OCI-LY7 (cell line): ENCODE results near the gene FBXO17.

Source experiments
- EZH2phosphoT487 ChIP-seq: fragments of 200-600 bp; sonication (generic); IDR thresholded peaks from 2 replicates; pipeline ENCODE4 v1.6.1; 2018; ENCODE audit warnings: low read depth, borderline replicate concordance, mild to moderate bottlenecking, mixed run types, antibody characterized with exemption, low read length, moderate library complexity, mixed read lengths
- TF ChIP-seq, protein P1 (sequence below): fragments of 200-600 bp; sonication (generic); conservative IDR thresholded peaks from 2 replicates; pipeline ENCODE4 v1.5.1; 2014; ENCODE audit warnings: mild to moderate bottlenecking, antibody characterized with exemption, low read length, moderate library complexity, mixed read lengths

DNA sequence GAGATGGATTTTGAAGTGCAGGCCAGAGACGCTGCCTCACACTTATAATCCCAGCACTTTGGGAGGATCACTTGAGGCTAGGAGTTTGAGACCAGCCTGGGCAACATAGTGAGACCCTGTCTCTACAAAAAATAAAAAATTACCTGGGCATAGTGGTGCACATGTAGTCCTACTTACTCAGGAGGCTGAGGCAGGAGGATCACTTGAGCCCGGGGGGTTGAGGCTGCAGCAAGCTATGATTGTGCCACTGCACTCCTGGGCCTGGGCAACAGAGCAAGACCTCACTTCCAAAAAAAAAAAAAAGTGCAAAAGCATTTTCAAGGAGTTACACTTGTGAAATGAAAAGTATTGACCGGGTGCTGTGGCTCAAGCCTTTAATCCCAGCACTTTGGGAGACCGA is 27.6 kb upstream of the FBXO17 start:
- TF ChIP-seq, protein P1, sequence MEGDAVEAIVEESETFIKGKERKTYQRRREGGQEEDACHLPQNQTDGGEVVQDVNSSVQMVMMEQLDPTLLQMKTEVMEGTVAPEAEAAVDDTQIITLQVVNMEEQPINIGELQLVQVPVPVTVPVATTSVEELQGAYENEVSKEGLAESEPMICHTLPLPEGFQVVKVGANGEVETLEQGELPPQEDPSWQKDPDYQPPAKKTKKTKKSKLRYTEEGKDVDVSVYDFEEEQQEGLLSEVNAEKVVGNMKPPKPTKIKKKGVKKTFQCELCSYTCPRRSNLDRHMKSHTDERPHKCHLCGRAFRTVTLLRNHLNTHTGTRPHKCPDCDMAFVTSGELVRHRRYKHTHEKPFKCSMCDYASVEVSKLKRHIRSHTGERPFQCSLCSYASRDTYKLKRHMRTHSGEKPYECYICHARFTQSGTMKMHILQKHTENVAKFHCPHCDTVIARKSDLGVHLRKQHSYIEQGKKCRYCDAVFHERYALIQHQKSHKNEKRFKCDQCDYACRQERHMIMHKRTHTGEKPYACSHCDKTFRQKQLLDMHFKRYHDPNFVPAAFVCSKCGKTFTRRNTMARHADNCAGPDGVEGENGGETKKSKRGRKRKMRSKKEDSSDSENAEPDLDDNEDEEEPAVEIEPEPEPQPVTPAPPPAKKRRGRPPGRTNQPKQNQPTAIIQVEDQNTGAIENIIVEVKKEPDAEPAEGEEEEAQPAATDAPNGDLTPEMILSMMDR, result no peak
- no peak for TF ChIP-seq EZH2phosphoT487
